ENCODE measurements around the gene C5AR1.
"Not testable (repeated sequence)": the region's sequence is repeated elsewhere in the genome, so short reads cannot be mapped to it uniquely, and the experiment has no call there.

Gene C5AR1

GRCh38 chr19:47283405-47284059 is 26.1 kb upstream of the C5AR1 start:
- in situ Hi-C loops (cut with MboI; ENCODE audit: low sequenced_read_pairs), result loop anchor here (25.0 kb wide), 1 partner anchor 404 kb away; no protein-coding TSS in a partner anchor

GRCh38 chr19:47284324-47284899 is 25.2 kb upstream of the C5AR1 start:
- in situ Hi-C loops (cut with MboI; ENCODE audit: low sequenced_read_pairs), result loop anchor here (25.0 kb wide), 1 partner anchor 403 kb away; no protein-coding TSS in a partner anchor

GRCh38 chr19:47296036-47296435 is 13.6 kb upstream of the C5AR1 start:
- in situ Hi-C loops (cut with MboI; ENCODE audit: low sequenced_read_pairs), result loop anchor here (5.0 to 25.0 kb wide), 2 partner anchors 96 to 391 kb away; no protein-coding TSS in a partner anchor

- in situ Hi-C loops (cut with MboI; ENCODE audit: low sequenced_read_pairs), result not testable (repeated sequence)
Measured at GRCh38 chr19:47300867-47301266, 8.8 kb upstream of the C5AR1 start.

- in situ Hi-C loops (cut with MboI; ENCODE audit: low sequenced_read_pairs), result no loop called here
Measured at GRCh38 chr19:47302249-47302648, 7.4 kb upstream of the C5AR1 start.

GRCh38 chr19:47303966-47304365 is 5.7 kb upstream of the C5AR1 start:
- in situ Hi-C loops (cut with MboI; ENCODE audit: low sequenced_read_pairs), result no loop called here

GRCh38 chr19:47305309-47305751 is 4.3 kb upstream of the C5AR1 start:
- in situ Hi-C loops (cut with MboI; ENCODE audit: low sequenced_read_pairs), result no loop called here

- in situ Hi-C loops (cut with MboI; ENCODE audit: low sequenced_read_pairs), result no loop called here
Measured at GRCh38 chr19:47306303-47306702, 3.4 kb upstream of the C5AR1 start.

GRCh38 chr19:47309038-47309437 is 623 bp upstream of the C5AR1 start:
- in situ Hi-C loops (cut with MboI; ENCODE audit: low sequenced_read_pairs), result no loop called here

- in situ Hi-C loops (cut with MboI; ENCODE audit: low sequenced_read_pairs), result no loop called here
Measured at GRCh38 chr19:47310323-47310722, 662 bp downstream of the C5AR1 start.

GRCh38 chr19:47310819-47311218 is 1.2 kb downstream of the C5AR1 start:
- in situ Hi-C loops (cut with MboI; ENCODE audit: low sequenced_read_pairs), result no loop called here

- in situ Hi-C loops (cut with MboI; ENCODE audit: low sequenced_read_pairs), result no loop called here
Measured at GRCh38 chr19:47312366-47313006, 2.8 kb downstream of the C5AR1 start.

GRCh38 chr19:47313754-47314295 is 4.2 kb downstream of the C5AR1 start:
- in situ Hi-C loops (cut with MboI; ENCODE audit: low sequenced_read_pairs), result no loop called here

GRCh38 chr19:47315125-47315821 is 5.6 kb downstream of the C5AR1 start:
- in situ Hi-C loops (cut with MboI; ENCODE audit: low sequenced_read_pairs), result no loop called here

GRCh38 chr19:47316513-47316912 is 6.9 kb downstream of the C5AR1 start:
- in situ Hi-C loops (cut with MboI; ENCODE audit: low sequenced_read_pairs), result no loop called here

GRCh38 chr19:47319923-47320871 is 10.5 kb downstream of the C5AR1 start:
- in situ Hi-C loops (cut with MboI; ENCODE audit: low sequenced_read_pairs), result no loop called here

GRCh38 chr19:47321630-47322029 is 12.0 kb downstream of the C5AR1 start:
- in situ Hi-C loops (cut with MboI; ENCODE audit: low sequenced_read_pairs), result no loop called here

GRCh38 chr19:47322058-47322457 is 12.4 kb downstream of the C5AR1 start:
- in situ Hi-C loops (cut with MboI; ENCODE audit: low sequenced_read_pairs), result no loop called here

- in situ Hi-C loops (cut with MboI; ENCODE audit: low sequenced_read_pairs), result no loop called here
Measured at GRCh38 chr19:47323409-47323808, 13.7 kb downstream of the C5AR1 start.

GRCh38 chr19:47323872-47324271 is 14.2 kb downstream of the C5AR1 start:
- in situ Hi-C loops (cut with MboI; ENCODE audit: low sequenced_read_pairs), result no loop called here

Measured in HL-60/S4 (cell line).